ENCODE data around the gene GLIS1. TPM values are rescaled to one million over a fixed set of nuclear protein-coding genes. Genes with fewer than 3 reads are reported as not detected.

GLIS1 gene
- total and polyA plus RNA-seq, 10 of the 15 experiments (the other 5 are each of a cell fraction or from before 2014, with no cell fraction given) = not detected

- Histone ChIP-seq H3K4me3 (no peak overlapping the region), H3K27me3 (replicated peaks in 1 of 2; ENCODE audit: control insufficient read depth in 2 of 2, insufficient read depth in 2 of 2, low read length in 1 of 2) (peaks cover 0 to 4% of the 10 kb centered on the region in 2 experiments; a peak in 3 of 4 replicates), H3K9ac (ENCODE audit: control insufficient read depth, insufficient read depth, low read length) (no peak overlapping the region), H3K79me2 (ENCODE audit: control insufficient read depth, insufficient read depth, low read length) (no peaks in the 10 kb centered on the region), H3K36me3 (ENCODE audit: control insufficient read depth in 2 of 2, insufficient read depth in 2 of 2, low read length in 1 of 2) (no peaks in the 10 kb centered on the region), H2AFZ (ENCODE audit: control insufficient read depth, low read depth, low read length) (no peak overlapping the region), H3K4me2 (ENCODE audit: control insufficient read depth, insufficient read depth) (no peak overlapping the region), H4K20me1 (ENCODE audit: control insufficient read depth, insufficient read depth) (no peaks in the 10 kb centered on the region), H3K4me1 (ENCODE audit: control insufficient read depth, insufficient read depth, low read length) (no peaks in the 10 kb centered on the region), H3K27ac (ENCODE audit: control insufficient read depth, insufficient read depth) (no peak overlapping the region), H3K9me3 (replicated peaks; ENCODE audit: control insufficient read depth, insufficient read depth, low read length) (no peaks in the 10 kb centered on the region)
- intact Hi-C loops (cut with micrococcal nuclease; ENCODE audit: unreplicated experiment) (no loop called here), in situ Hi-C loops (cut with MboI) (no loop called here)
- ChIA-PET CTCF (interaction anchor here (0.6 kb wide), 1 partner anchor 28 kb away, joined by 3 read pairs; no protein-coding TSS in a partner anchor), SMC1A (ENCODE audit: uncharacterized antibody, unreplicated experiment) (no interaction called here), POLR2A (no interaction called here), RAD21 (ENCODE audit: unreplicated experiment) (no interaction called here)
- DNase-seq (ENCODE audit: low read depth, low spot score) (no peak), FAIRE-seq (no peak), ATAC-seq (no peak)
- BruUV-seq (replicated peaks) = no TSS peak
- TF ChIP-seq E2F8 (IDR thresholded peaks at IDR 0.05; ENCODE audit: low read depth, partially characterized antibody) = no peak
- 20% methylated on average over 14 of the region's 14 CpGs for WGBS (ENCODE audit: insufficient coverage, insufficient replicate concordance, low lambda C conversion rate, missing lambda C conversion rate)
Observed at GRCh38 chr1:53628286-53628955, 110.5 kb downstream of the GLIS1 start.

- in situ Hi-C loops (cut with MboI) = no loop called here
- no TSS peak for BruUV-seq (replicated peaks)
- FAIRE-seq = no peak
Observed at GRCh38 chr1:53627666-53628065, 111.3 kb downstream of the GLIS1 start.

More at GRCh38 chr1:53627666-53628065, 111.3 kb downstream of the GLIS1 start:
- no peak overlapping the region for H2AFZ ChIP-seq (ENCODE audit: control insufficient read depth, low read depth, low read length)
- no peaks in the 10 kb centered on the region for H3K4me1 ChIP-seq (ENCODE audit: control insufficient read depth, insufficient read depth, low read length)
- RAD21 ChIA-PET (ENCODE audit: unreplicated experiment) = no interaction called here
- no peak for DNase-seq (ENCODE audit: low read depth, low spot score)
- no peak overlapping the region for H3K27ac ChIP-seq (ENCODE audit: control insufficient read depth, insufficient read depth)
- POLR2A ChIA-PET = no interaction called here
- H3K36me3 ChIP-seq (ENCODE audit: control insufficient read depth in 2 of 2, insufficient read depth in 2 of 2, low read length in 1 of 2) = no peaks in the 10 kb centered on the region
- intact Hi-C loops (cut with micrococcal nuclease; ENCODE audit: unreplicated experiment) = no loop called here
- H3K27me3 ChIP-seq (replicated peaks in 1 of 2; ENCODE audit: control insufficient read depth in 2 of 2, insufficient read depth in 2 of 2, low read length in 1 of 2) = peaks cover 0 to 4% of the 10 kb centered on the region in 2 experiments; a peak in 3 of 4 replicates
- no peak for ATAC-seq
- WGBS (ENCODE audit: insufficient coverage, insufficient replicate concordance, low lambda C conversion rate, missing lambda C conversion rate) = 54% methylated on average over 1 of the region's 1 CpG
- TF ChIP-seq RUNX3 (IDR thresholded peaks at IDR 0.05; ENCODE audit: low read length) (no peak), CHD4 (IDR thresholded peaks at IDR 0.05) (no peak), POLR2AphosphoS2 (IDR thresholded peaks at IDR 0.05; ENCODE audit: low read depth, low read length) (no peak), SUZ12 (IDR thresholded peaks at IDR 0.05; ENCODE audit: unreplicated experiment) (no peak), SIN3A (IDR thresholded peaks at IDR 0.05; ENCODE audit: low read depth, low read length) (no peak), ETV6 (conservative IDR thresholded peaks at IDR 0.05 in 1 of 2, IDR thresholded peaks at IDR 0.05 in 1 of 2; ENCODE audit: borderline replicate concordance in 1 of 2, low read depth in 1 of 2) (no peak), IRF4 (IDR thresholded peaks at IDR 0.05; ENCODE audit: low read depth, low read length) (no peak)
- CTCF ChIA-PET = no interaction called here
- H3K79me2 ChIP-seq (ENCODE audit: control insufficient read depth, insufficient read depth, low read length) = no peaks in the 10 kb centered on the region
- H3K9me3 ChIP-seq (replicated peaks; ENCODE audit: control insufficient read depth, insufficient read depth, low read length) = no peaks in the 10 kb centered on the region
- SMC1A ChIA-PET (ENCODE audit: uncharacterized antibody, unreplicated experiment) = no interaction called here
- H3K4me3 ChIP-seq = no peak overlapping the region
- no peak overlapping the region for H3K4me2 ChIP-seq (ENCODE audit: control insufficient read depth, insufficient read depth)
- no peaks in the 10 kb centered on the region for H4K20me1 ChIP-seq (ENCODE audit: control insufficient read depth, insufficient read depth)
- no peak overlapping the region for H3K9ac ChIP-seq (ENCODE audit: control insufficient read depth, insufficient read depth, low read length)

Measured in GM12878 (cell line).